Sigmoid colon (tissue), 7 donors: ENCODE results near the gene LMO4. TPM values are rescaled to one million over a fixed set of nuclear protein-coding genes. Genes with fewer than 3 reads are reported as not detected.

Experiments used
- DNase-seq: peaks from one replicate; pipeline ENCODE4 v3.0.0-alpha.2; 2019
- H3K27ac ChIP-seq, 4 donors: fragments of 200-600 bp; sonication (generic); one replicate each; pipeline ENCODE4 v1.5.1; 2016 to 2019; ENCODE audit warnings: mild to moderate bottlenecking in 1 of 4
- H3K27me3 ChIP-seq, 3 donors: fragments of 200-600 bp; sonication (generic); one replicate each; pipeline ENCODE4 v1.5.1; 2019; ENCODE audit warnings: mild to moderate bottlenecking in 1 of 3
- H3K36me3 ChIP-seq, 4 donors: fragments of 200-600 bp; sonication (generic); one replicate each; pipeline ENCODE4 v1.5.1; 2016 to 2019
- H3K4me1 ChIP-seq, 4 donors: fragments of 200-600 bp; sonication (generic); one replicate each; pipeline ENCODE4 v1.5.1; 2017 to 2019
- H3K4me3 ChIP-seq, 4 donors: fragments of 200-600 bp; sonication (generic); one replicate each; pipeline ENCODE4 v1.5.1; 2017 to 2019; ENCODE audit warnings: mild to moderate bottlenecking in 2 of 4, moderate library complexity in 1 of 4
- H3K9me3 ChIP-seq, 4 donors: fragments of 200-600 bp in 3 of 4; sonication (generic) in 3 of 4; one replicate each; pipeline versions ENCODE4 v1.5.1 to v1.6.1; 2013 to 2019
- EP300 ChIP-seq, 4 donors: sonication (generic); formaldehyde crosslinking; IDR thresholded peaks; one replicate each; pipeline ENCODE4 v1.6.1; 2017; ENCODE audit warnings: antibody characterized with exemption in 4 of 4
- POLR2A ChIP-seq, 2 donors: fragments of 450-650 bp; IDR thresholded peaks; one replicate each; pipeline ENCODE4 v1.6.1; 2016; ENCODE audit warnings: antibody characterized with exemption in 2 of 2, mild to moderate bottlenecking in 2 of 2, moderate library complexity in 2 of 2
- POLR2AphosphoS5 ChIP-seq, 4 donors: sonication (generic); formaldehyde crosslinking; IDR thresholded peaks; one replicate each; pipeline ENCODE4 v1.6.1; 2017; ENCODE audit warnings: antibody characterized with exemption in 4 of 4
- WGBS, 2 donors: extraction: QIAGEN DNeasy Blood & Tissue Kit; methylation state at CpG; one replicate each; pipeline ENCODE4 v1.1.7; 2013; 5-methylcytosine and 5-hydroxymethylcytosine counted together
- intact Hi-C: fragments of 100-400 bp; cut with DNase I; formaldehyde crosslinking; loops from one replicate; pipeline ENCODE4 v1.15.1; 2023
- polyA plus RNA-seq, 3 donors: library from polyadenylated mRNA; stranded (reverse); fragments of 200-250 nt; gene quantifications; one replicate each; pipeline ENCODE4 v1.2.3, GENCODE V29; 2013
- total RNA-seq, 4 donors: library from RNA; depleted of rRNA; stranded (reverse); fragments of >200 nt; gene quantifications; one replicate each; pipeline ENCODE4 v1.1.0, GENCODE V29; 2016
- TF ChIP-seq, protein P1 (sequence below), 4 experiments: fragments of 450-650 bp in 3 of 4; fragments of 200-600 bp in 1 of 4; IDR thresholded peaks; one replicate each; pipeline ENCODE4 v1.5.1; 2016 to 2019; ENCODE audit warnings: antibody characterized with exemption in 4 of 4, mild to moderate bottlenecking in 3 of 4, moderate library complexity in 2 of 4
- donor health status: healthy with polysubstance abuse.
- donor health status: Bipolar disorder and iron deficiency.
- donor health status: healthy.

LMO4 gene
- total and polyA plus RNA-seq, 7 donors, result 24.5 to 68.3 (median 41.7) TPM

DNA sequence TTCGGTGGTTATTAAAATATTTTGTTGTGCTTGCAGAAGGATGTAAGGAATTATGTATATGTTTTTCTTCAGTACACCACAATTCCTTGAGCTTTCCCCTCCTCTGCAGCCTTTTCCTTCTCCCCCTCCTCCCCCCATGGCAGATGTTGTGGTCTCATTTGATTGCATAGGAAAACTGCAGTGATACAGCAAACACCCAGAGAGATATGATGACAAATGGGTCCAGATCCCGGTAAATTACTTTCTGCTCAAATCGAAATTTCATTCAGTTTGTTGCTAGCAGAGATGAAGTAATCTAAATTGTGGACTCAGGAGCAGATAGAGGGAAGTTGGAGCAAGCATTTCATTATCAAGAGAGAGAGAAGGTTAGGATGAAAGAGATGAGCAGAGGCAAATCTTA lies 9.9 kb downstream of the LMO4 start:
- Histone ChIP-seq H3K27me3 (no peaks in the 10 kb centered on the region), H3K36me3 (peaks cover 14 to 52% (median 27%) of the 10 kb centered on the region in 4 donors), H3K27ac (no peak overlapping the region), H3K9me3 (no peaks in the 10 kb centered on the region), H3K4me1 (peaks cover 0 to 53% (median 39%) of the 10 kb centered on the region in 4 donors), H3K4me3 (no peak overlapping the region)
- TF ChIP-seq POLR2AphosphoS5 (IDR thresholded peaks at IDR 0.05) (no peak), EP300 (IDR thresholded peaks at IDR 0.05) (no peak), POLR2A (IDR thresholded peaks at IDR 0.05) (no peak)
- TF ChIP-seq, protein P1, sequence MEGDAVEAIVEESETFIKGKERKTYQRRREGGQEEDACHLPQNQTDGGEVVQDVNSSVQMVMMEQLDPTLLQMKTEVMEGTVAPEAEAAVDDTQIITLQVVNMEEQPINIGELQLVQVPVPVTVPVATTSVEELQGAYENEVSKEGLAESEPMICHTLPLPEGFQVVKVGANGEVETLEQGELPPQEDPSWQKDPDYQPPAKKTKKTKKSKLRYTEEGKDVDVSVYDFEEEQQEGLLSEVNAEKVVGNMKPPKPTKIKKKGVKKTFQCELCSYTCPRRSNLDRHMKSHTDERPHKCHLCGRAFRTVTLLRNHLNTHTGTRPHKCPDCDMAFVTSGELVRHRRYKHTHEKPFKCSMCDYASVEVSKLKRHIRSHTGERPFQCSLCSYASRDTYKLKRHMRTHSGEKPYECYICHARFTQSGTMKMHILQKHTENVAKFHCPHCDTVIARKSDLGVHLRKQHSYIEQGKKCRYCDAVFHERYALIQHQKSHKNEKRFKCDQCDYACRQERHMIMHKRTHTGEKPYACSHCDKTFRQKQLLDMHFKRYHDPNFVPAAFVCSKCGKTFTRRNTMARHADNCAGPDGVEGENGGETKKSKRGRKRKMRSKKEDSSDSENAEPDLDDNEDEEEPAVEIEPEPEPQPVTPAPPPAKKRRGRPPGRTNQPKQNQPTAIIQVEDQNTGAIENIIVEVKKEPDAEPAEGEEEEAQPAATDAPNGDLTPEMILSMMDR (IDR thresholded peaks at IDR 0.05), result no peak
- intact Hi-C loops, result loop anchor here (10.0 kb wide), 1 partner anchor 446 kb away; no protein-coding TSS in a partner anchor
- 73 to 76% methylated on average over 3 of the region's 3 CpGs for WGBS, 2 donors
- no peak for DNase-seq

DNA sequence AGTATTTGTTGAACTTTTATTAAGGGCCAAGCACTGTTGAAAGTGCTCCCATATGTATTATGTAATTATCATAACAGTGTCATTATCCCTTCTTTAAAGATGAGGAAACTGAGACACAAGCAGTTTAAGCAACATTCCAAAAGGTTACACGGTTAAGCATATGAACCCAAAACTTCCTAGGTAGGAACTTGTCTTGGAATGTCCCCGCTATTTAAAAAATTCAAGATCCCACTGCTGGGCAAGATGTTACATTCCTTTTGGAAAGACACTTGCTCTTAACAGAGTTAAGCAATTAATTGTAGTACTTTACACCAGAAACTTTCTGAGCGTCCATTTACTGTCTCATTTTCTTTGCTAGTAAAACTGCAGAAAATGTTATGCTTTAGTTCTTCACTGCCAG lies 15.6 kb downstream of the LMO4 start:
- Histone ChIP-seq H3K36me3 (peaks cover 19 to 81% (median 40%) of the 10 kb centered on the region in 4 donors), H3K9me3 (no peaks in the 10 kb centered on the region), H3K4me1 (peaks cover 0 to 14% (median 5%) of the 10 kb centered on the region in 4 donors), H3K27me3 (no peaks in the 10 kb centered on the region), H3K27ac (no peak overlapping the region), H3K4me3 (no peak overlapping the region)
- intact Hi-C loops, result no loop called here
- DNase-seq, result no peak
- 92 to 97% methylated on average over 3 of the region's 3 CpGs for WGBS, 2 donors
- TF ChIP-seq EP300 (IDR thresholded peaks at IDR 0.05) (no peak), POLR2AphosphoS5 (IDR thresholded peaks at IDR 0.05) (no peak), POLR2A (IDR thresholded peaks at IDR 0.05) (no peak)
- TF ChIP-seq, protein P1 (IDR thresholded peaks at IDR 0.05), result no peak

DNA sequence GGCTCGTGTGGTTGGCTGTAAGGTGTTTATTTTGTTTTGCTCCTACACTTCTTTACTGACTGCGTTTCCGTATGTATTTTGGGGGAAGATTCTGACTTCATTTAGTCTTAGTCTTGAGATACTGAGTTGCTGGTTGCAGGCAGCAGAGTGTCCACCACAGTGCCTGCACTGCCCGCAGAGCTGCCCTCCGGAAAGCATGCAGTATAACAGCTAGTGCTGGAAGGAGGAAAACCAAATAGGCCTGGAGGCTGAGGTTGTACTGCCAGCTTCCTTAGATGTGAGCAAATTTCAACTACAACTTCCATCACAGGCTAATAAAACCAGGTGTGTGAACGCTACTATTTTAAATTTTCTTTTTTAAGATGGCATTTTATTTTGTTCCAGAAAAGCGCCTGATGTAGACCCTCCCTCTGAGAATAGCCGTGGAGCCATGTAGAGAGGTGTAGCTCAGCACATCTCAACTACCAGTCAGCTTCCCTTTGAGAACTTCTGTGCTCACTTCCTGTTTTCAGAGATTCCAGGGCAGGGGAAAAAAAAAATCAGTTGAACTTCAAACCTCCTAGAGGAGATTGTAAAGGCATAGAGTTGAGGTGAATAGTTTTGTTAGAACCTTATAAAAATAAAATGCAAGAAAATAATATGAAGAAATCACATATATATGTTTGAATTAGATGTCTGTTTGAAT lies 17.6 kb downstream of the LMO4 start:
- TF ChIP-seq POLR2A (IDR thresholded peaks at IDR 0.05), result no peak
- TF ChIP-seq, protein P1 (IDR thresholded peaks at IDR 0.05), result no peak
- no peak for TF ChIP-seq POLR2AphosphoS5 (IDR thresholded peaks at IDR 0.05)
- TF ChIP-seq EP300 (IDR thresholded peaks at IDR 0.05), result no peak
- peaks cover 10 to 63% (median 24%) of the 10 kb centered on the region in 4 donors for H3K36me3 ChIP-seq
- intact Hi-C loops, result no loop called here
- H3K27ac ChIP-seq, result no peak overlapping the region
- WGBS, 2 donors, result 77 to 82% methylated on average over 8 of the region's 8 CpGs
- no peak overlapping the region for H3K4me3 ChIP-seq
- H3K27me3 ChIP-seq, result no peaks in the 10 kb centered on the region
- H3K9me3 ChIP-seq, result no peaks in the 10 kb centered on the region
- H3K4me1 ChIP-seq, result peaks cover 0 to 14% (median 5%) of the 10 kb centered on the region in 4 donors
- DNase-seq, result no peak

DNA sequence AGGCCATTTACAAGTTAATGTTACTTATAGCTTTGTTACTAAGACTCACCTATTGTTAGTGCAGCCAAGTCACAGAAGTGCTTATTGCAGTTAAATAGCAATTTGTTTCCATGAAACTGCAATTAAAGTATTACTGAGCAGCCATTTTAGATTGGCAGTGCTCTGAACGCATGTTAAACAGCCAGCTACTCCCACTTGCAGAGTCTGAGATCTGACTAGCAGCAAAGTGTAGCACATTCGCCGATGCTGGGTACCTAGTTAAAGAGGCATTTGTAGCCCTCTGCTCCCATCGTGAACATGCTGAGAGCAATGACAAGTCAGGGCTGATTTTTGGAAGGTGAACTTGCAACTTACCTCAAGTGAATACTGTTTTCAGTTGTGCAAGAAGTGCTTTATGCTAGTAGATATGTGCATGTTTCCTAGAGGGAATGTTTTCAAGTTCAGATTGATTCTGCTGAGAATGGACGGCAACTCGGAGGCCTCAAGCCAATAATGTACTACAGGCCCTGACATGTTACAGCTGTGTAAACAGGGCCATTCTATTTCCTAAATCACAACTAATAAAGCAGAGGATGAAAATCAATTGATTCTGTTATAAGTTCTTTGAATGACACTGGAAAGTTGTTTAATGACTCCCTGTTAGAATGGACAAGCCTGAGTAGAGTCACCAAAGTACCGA lies 19.8 kb downstream of the LMO4 start:
- Histone ChIP-seq H3K4me1 (peaks cover 0 to 14% (median 3%) of the 10 kb centered on the region in 4 donors), H3K27me3 (no peaks in the 10 kb centered on the region), H3K4me3 (no peak overlapping the region), H3K27ac (no peak overlapping the region), H3K9me3 (no peaks in the 10 kb centered on the region), H3K36me3 (peaks cover 5 to 41% (median 14%) of the 10 kb centered on the region in 4 donors)
- intact Hi-C loops, result no loop called here
- TF ChIP-seq POLR2AphosphoS5 (IDR thresholded peaks at IDR 0.05) (no peak), EP300 (IDR thresholded peaks at IDR 0.05) (no peak), POLR2A (IDR thresholded peaks at IDR 0.05) (no peak)
- TF ChIP-seq, protein P1 (IDR thresholded peaks at IDR 0.05), result no peak
- 83 to 89% methylated on average over 7 of the region's 7 CpGs for WGBS, 2 donors
- no peak for DNase-seq
